HG03432 (cell line): ENCODE results near the gene GPHN.
A peak's percentile ranks its signal among the peaks of the same experiment; 100 is the strongest.

Experiments
- ATAC-seq: cut with Tn5 transposase; IDR thresholded peaks from one replicate; pipeline ENCODE4 v1.9.1; 2021; ENCODE audit warnings: mild to moderate bottlenecking, moderate library complexity; ENCODE audit not compliant: unreplicated experiment

The GPHN gene

DNA sequence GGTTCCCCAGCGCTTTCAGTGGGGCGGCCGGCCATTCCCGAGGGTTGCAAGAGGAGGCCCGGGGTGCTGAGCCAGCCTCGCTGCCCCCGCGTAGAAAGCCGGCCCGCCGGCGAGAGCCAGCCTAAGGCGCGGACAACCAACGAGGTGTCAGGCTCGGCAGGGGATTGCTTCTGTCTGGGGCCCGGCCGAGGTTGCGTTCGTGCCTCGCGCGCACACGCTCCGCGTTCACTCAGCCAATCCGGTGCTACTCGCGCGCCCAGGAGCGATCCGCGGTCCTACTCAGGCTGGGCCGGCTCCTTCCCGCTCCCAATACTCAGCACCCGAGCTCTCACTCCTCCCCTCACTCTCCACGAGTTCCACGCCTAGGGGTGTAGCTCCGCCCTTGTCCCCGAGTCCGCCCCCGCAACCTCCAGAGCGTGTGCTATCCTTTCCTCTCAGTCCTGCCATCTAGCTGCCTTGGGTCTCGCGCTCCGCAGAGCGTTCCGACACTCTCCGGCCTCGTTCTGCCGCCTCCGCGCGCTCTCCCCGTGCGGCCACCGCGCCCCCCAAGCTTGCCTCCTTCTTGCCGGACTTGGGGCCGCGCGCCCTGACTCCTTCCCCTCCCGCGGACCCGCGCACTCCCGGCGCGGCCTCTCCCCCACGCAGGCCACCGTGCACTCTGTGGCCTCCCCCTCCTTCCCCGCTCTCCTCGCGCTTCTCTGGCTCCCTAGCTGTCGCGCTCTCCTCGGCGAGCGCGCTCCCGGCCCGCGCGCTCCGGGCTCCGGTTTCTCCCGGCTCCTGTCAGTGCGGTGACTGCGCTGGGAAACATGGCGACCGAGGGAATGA, at the start of gene GPHN:
GPHN (plus strand) TSS at position 426 of the 825 bp plus-strand sequence.
- ATAC-seq: peak; percentile 87

GRCh38 chr14:66459603-66460002, 48.3 kb upstream of the GPHN start:
- no peak for ATAC-seq

DNA sequence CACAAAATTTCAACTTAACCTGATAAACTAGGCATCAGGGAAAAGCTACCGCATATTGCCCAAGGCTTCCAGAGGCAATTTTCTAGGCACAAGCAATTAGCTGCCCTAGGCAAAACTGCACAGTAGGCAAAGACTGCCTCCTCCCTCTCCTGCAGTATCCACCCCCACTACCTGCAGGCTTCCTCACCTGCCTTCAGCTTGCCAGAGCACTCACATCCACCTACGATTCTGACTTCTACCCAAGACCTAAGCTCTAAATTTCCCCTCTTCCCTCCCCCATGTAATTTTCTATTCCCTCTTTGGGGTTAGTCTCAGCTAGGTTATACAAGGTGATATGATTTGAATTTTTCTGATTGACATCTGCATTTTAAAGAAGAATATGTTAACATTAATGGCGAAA, 43.7 kb upstream of the GPHN start:
- no peak for ATAC-seq

DNA sequence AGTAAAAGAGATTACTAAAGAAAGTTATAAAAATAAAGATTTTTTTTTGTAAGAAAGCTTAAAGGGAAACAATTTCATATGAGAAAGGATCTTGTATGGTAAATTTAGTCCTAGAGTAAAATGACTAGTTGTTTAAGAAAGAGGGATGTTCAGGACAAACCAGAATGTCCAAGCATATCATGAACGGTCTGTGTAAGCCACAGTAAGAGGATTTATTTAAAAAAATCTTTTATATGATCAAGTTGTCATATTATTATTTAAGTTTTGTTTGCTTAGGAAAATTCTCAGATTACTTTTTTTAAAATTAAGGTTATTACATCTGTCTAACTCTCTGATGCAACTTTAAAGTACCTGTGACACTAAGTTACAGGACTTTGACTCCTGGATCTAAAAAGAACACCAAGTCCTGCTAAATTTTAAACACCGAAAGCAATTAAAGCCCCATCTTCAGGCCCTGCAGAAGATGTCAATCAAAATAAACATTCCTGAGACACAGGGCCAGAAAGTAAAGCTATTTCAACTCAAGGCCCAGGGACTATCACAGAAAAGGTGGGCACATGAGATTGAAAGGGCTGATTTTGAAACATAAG, 39.1 kb upstream of the GPHN start:
- ATAC-seq: no peak

DNA sequence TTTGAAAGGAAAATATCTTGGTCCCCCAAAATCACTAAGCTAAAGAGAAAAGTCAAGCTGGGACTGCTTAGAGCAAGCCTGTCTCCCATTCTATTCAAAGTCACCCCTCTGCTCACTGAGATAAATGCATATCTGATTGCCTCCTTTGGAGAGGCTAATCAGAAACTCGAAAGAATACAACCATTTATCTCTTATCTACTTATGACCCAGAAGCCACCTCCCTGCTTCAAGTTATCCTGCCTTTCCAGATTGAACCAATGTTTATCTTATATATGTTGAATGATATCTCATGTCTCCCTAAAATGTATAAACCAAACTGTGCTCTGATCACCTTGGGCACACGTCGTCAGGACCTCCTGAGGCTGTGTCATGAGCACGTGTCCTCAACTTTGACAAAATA, 36.4 kb upstream of the GPHN start:
- ATAC-seq: no peak

DNA sequence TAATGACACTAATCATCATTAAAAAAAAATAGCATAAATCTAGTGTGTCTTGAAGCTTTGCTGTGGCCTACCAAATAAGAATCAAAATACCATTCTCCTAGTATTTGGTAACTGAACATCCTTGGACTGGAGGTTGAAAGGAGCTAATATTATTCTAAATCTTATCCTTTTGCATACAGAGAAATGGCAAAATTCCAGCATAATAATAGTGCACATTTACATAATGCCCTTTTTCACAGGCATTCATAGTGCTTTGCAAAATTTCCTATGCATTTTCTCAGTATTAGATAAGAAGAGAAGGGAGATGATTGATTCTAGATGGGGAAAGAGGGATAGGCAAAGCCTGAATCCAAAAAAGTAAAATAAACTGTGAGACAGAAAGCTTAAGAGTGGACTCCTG, 35.7 kb upstream of the GPHN start:
- no peak for ATAC-seq

DNA sequence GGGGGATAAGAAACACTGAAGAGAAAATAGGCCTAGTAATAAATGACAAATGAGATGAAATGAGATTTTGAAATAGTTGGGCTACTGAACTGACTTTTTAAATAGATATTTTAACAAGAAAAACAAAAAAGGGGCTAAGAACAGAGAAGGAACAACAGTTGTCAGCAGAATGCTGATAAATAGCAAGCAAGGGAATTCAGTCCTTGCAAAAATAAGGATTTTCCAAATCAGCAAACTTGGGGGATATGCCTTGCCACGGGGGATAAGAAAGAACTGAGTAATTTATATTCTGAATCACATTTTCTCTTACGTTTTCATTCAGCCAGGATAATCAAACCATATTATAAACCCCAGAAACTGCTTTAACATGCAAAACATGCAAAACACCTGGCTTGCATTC, 34.7 kb upstream of the GPHN start:
- no peak for ATAC-seq

DNA sequence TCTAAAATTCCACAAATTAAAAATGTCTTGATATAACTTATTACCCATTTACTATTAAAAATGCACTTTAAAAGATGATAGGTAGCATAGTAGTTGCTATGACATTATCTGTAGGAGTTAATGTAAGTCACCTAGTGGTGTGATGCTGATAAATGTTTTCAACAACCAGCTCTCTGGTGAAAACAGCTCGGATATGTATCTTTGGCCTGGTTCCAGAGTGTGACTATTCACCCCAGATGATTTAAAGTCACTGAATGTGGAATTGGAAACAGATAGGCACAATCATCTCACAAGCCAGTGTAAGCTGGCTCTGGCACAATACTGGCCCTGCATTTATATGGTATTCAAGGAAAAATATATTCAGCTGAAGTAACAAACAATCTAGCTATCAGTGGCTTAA, 31.0 kb upstream of the GPHN start:
- ATAC-seq: no peak

DNA sequence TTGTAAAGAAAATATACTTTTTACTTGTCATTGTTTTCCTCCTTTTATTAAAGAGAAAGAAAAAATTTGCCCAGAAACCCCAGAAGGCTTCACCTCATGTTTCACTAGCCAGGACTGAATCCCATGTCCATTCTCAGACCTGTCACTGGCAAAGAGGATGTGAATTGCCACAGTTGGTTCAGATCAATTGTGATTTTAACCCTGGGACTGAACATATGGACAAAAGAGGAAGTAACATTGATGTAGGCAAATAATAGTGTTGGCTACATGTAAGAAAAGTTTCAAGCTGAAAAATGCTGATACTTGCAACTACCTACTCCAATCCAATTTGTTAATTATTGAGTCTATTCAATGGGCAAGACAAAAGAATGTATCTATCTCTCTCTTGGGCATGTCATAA, 30.4 kb upstream of the GPHN start:
- no peak for ATAC-seq

DNA sequence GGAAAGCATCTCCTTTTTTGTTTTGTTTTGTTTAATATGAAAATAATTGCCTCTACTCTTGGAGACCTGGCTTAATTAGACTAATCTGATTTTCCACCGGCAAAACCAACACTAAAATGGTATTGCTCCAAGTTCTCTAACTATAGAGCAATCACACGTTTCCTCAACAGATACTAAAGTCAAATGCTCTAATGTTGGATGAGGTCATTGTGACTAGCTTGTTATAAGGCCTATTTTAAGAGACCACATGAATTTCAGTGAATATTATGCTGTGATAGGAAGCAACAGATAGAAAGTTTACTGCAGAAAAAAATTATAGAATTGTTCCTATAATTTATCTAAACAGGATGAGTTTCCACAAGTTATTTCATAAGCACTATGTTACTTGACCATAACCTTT, 25.1 kb upstream of the GPHN start:
- ATAC-seq: no peak

- ATAC-seq: no peak
These were observed 24.6 kb upstream of the GPHN start for GRCh38 chr14:66483322-66483721.

DNA sequence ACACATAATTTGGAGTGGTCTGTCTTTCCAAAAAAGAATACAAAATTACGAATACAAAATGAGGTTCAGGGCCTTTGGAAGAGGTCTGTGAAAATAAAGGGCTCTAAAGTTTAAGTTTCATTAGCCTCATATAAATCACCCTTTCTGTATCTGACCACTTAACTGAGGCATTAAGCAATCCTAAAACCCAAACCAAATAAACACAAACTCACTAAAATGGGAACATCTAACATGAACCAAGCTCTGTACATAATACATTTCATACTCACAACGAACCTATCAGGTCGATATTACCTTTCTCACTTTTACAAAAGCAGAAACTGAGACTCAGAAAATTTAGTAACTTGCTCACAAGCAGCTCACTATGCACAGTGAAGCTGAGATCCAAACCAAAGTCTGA, 22.9 kb upstream of the GPHN start:
- ATAC-seq: no peak

- no peak for ATAC-seq
These were observed 22.0 kb upstream of the GPHN start, which contains the start of gene CCDC196 for GRCh38 chr14:66485910-66486421. TSS of gene CCDC196 (plus strand) at chr14:66486371. CDS start at chr14:66486503, 132 bp downstream.

DNA sequence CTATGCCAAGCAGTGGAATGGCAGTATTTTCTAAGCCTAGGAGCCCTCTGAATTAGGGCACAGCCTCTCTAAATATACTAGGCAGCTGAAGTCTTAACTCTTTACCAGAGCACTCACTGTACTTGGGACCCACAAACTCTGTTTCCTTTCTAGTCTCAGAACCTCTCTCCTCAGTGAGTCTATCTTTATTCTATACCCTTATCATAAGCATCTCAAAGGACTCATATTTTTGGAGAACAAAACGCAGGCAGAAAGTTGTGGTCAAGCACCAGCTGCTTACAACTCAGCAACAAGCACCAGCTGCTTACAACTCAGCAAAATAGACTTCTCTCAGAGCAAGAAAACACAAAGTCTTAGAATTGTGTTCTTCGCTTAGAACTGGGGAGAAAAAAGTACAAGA, 20.8 kb upstream of the GPHN start:
- ATAC-seq: no peak

DNA sequence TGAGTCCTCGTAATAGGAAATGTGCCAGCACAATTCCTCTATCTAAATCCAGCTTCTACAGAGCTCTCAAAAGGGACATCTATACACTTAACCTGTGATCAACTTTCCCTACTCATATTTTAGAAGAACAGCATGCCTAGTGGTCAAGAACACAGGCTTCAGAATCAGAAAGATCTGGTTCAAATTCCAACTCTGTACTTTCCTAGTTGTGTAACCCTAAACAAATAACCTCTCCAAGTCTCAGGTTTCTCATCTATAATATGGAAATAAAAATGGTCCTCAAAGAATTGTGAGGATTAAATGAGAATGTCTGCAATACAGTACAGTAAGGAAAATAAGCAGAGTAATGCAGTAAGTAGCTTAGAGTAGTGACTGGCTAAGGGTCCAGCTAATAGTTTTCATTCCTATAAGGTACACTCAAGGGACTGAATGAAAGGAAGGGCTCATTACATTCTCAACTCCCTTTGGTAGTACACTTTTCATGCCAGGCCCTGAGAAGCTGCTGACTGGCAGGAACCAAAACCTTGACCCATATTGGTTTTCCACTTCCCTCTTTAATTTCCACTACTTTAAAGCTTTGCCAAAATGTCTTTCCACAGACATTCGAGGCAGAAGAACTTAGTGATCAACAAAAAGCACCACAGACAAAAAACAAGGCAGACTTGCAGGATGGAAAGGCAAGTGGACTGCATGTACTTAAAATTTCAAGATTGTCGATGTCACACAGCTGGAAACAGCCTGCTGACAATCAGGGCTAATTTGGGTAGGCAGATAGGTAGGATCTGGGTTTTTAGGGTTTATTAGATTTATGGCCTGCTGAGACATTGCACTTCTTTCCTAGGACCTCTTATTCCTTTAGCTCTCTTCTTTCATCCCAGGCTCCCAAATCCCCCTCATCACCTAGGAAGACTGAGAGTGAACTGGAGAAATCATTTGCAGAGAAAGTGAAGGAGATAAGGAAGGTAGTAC, 17.5 kb upstream of the GPHN start:
- no peak for ATAC-seq

- no peak for ATAC-seq
These were observed 14.2 kb upstream of the GPHN start for GRCh38 chr14:66493750-66494149.

GRCh38 chr14:66495218-66496098, 12.5 kb upstream of the GPHN start:
- peak; percentile 69 for ATAC-seq

GRCh38 chr14:66496188-66496807, 11.6 kb upstream of the GPHN start:
- no peak for ATAC-seq

GRCh38 chr14:66496911-66497310, 11.0 kb upstream of the GPHN start:
- no peak for ATAC-seq

GRCh38 chr14:66498311-66498710, 9.6 kb upstream of the GPHN start:
- ATAC-seq: no peak
